Panc1 (cell line): ENCODE results near the gene IGF2R. TPM values are rescaled to one million over a fixed set of nuclear protein-coding genes. Genes with fewer than 3 reads are reported as not detected.

Source experiments
- ATAC-seq: fragments of 200-7000 bp; cut with Tn5 transposase; 2 replicates; pipeline ENCODE4 v1.9.1; 2020; ENCODE audit warnings: mild to moderate bottlenecking, moderate library complexity
- BruUV-seq: library from RNA; stranded (reverse); fragments of 400-500 nt; replicated peaks from 2 replicates; lab custom pipeline; 2021; lab: Mats Ljungman, UMichigan
- CTCF ChIA-PET: fragments of 300-600 bp; sonication (Branson Sonifier 250); formaldehyde crosslinking; loops from one replicate; lab custom pipeline; 2022; ENCODE audit warnings: antibody characterized with exemption; lab: Charles Lee
- POLR2A ChIA-PET: fragments of 300-600 bp; sonication (Branson Sonifier 250); formaldehyde crosslinking; loops from one replicate; lab custom pipeline; 2022; ENCODE audit warnings: antibody characterized with exemption; lab: Charles Lee
- DNase-seq: peaks from one replicate; pipeline ENCODE4 v3.0.0-alpha.2; 2010; ENCODE audit warnings: low read depth, low spot score
- H3K27ac ChIP-seq: 2 replicates; pipeline ENCODE4 v1.5.1; 2011; ENCODE audit warnings: mild to moderate bottlenecking, low read length, inconsistent platforms
- H3K27me3 ChIP-seq: fragments of 200-500 bp; sonication (Bioruptor generic); 2 replicates; pipeline ENCODE4 v1.6.0; 2014; ENCODE audit warnings: low read length, inconsistent platforms; ENCODE audit not compliant: control insufficient read depth, insufficient read depth
- H3K36me3 ChIP-seq: fragments of 200-500 bp; sonication (Bioruptor generic); 2 replicates; pipeline ENCODE4 v1.5.1; 2014; ENCODE audit warnings: inconsistent platforms, mild to moderate bottlenecking, low read length, moderate library complexity; ENCODE audit not compliant: control insufficient read depth, insufficient read depth
- H3K4me1 ChIP-seq: 2 replicates; pipeline ENCODE4 v1.5.1; 2011; ENCODE audit warnings: inconsistent platforms, mild to moderate bottlenecking, low read length, moderate library complexity; ENCODE audit not compliant: control insufficient read depth, insufficient read depth
- H3K4me3 ChIP-seq, 2 experiments: 2 replicates each; pipeline ENCODE4 v1.5.1; 2011 to 2012; ENCODE audit warnings: low read depth in 2 of 2, low read length in 2 of 2, mild to moderate bottlenecking in 2 of 2, inconsistent platforms in 1 of 2, moderate library complexity in 1 of 2
- H3K9me3 ChIP-seq: fragments of 200-500 bp; sonication (Bioruptor generic); 2 replicates; pipeline ENCODE4 v1.5.1; 2014; ENCODE audit warnings: low read depth, mild to moderate bottlenecking, inconsistent platforms, low read length, moderate library complexity; ENCODE audit not compliant: control insufficient read depth, insufficient read depth
- POLR2AphosphoS5 ChIP-seq: IDR thresholded peaks from 2 replicates; pipeline ENCODE4 v1.6.1; 2012; ENCODE audit warnings: mild to moderate bottlenecking, low read depth, low read length, moderate library complexity
- SIN3A ChIP-seq: IDR thresholded peaks from 2 replicates; pipeline ENCODE4 v1.6.1; 2012; ENCODE audit warnings: low read depth, mild to moderate bottlenecking, low read length, moderate library complexity, borderline replicate concordance; ENCODE audit not compliant: insufficient read depth
- TCF7L2 ChIP-seq: IDR thresholded peaks from 2 replicates; pipeline ENCODE4 v1.6.1; 2011; ENCODE audit warnings: mild to moderate bottlenecking, low read depth, low read length, inconsistent platforms
- in situ Hi-C: cut with HindIII; loops from 2 replicates; pipeline ENCODE4 v1.10.0; 2016; ENCODE audit warnings: low sequenced_read_pairs, low pct_unique_long_range_greater_than_20kb
- intact Hi-C: fragments of 100-400 bp; cut with micrococcal nuclease; formaldehyde crosslinking; loops from one replicate; pipeline ENCODE4 v1.10.0; 2022; ENCODE audit not compliant: unreplicated experiment
- total RNA-seq: library from RNA; stranded (reverse); gene quantifications from one replicate; pipeline ENCODE4 v1.2.1, GENCODE V29; 2021; ENCODE audit not compliant: unreplicated experiment
- TF ChIP-seq, protein P1 (sequence below), 2 experiments: IDR thresholded peaks; 2 replicates each; pipeline ENCODE4 v1.6.1; 2011 to 2012; ENCODE audit warnings: low read depth in 2 of 2, control low read depth in 1 of 2, low read length in 1 of 2, mild to moderate bottlenecking in 1 of 2, moderate library complexity in 1 of 2; ENCODE audit not compliant: insufficient read depth in 1 of 2
- TF ChIP-seq, protein P2 (sequence below): fragments of 450-650 bp; IDR thresholded peaks from 2 replicates; pipeline ENCODE4 v1.5.1; 2017; ENCODE audit warnings: mild to moderate bottlenecking

Gene IGF2R
- total RNA-seq, 1 experiment from 2014 or later: 163 TPM

DNA sequence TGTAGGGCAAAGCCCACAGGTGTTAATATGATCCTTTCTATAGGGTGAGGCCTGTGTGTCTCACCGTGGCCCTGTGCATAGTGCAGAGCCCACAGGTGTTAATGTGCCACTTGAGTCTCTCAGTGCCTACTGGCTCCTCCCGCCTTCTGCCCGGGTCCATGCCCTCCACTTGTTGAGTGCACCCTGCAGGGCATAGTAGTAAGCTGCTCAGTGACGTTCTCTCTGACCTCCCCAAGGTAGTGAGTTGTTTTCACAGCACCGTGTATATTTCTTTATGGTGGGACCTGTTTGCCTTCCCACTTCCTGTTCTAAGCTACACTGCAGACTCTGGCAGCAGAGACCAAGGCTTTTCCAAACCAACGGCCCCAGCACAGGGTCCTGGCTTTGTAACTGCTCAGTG lies 88.2 kb downstream of the IGF2R start:
- POLR2A ChIA-PET: no interaction called here
- CTCF ChIA-PET: no interaction called here
- H3K4me3 ChIP-seq: no peak overlapping the region
- H3K27ac ChIP-seq: no peak overlapping the region
- ATAC-seq: no peak; the same call in 1 of the 2 replicates
- no peaks in the 10 kb centered on the region for H3K27me3 ChIP-seq
- intact Hi-C loops (no loop called here), in situ Hi-C loops (no loop called here)
- peaks cover 18% of the 10 kb centered on the region for H3K36me3 ChIP-seq
- H3K4me1 ChIP-seq: no peaks in the 10 kb centered on the region
- TF ChIP-seq, protein P1, sequence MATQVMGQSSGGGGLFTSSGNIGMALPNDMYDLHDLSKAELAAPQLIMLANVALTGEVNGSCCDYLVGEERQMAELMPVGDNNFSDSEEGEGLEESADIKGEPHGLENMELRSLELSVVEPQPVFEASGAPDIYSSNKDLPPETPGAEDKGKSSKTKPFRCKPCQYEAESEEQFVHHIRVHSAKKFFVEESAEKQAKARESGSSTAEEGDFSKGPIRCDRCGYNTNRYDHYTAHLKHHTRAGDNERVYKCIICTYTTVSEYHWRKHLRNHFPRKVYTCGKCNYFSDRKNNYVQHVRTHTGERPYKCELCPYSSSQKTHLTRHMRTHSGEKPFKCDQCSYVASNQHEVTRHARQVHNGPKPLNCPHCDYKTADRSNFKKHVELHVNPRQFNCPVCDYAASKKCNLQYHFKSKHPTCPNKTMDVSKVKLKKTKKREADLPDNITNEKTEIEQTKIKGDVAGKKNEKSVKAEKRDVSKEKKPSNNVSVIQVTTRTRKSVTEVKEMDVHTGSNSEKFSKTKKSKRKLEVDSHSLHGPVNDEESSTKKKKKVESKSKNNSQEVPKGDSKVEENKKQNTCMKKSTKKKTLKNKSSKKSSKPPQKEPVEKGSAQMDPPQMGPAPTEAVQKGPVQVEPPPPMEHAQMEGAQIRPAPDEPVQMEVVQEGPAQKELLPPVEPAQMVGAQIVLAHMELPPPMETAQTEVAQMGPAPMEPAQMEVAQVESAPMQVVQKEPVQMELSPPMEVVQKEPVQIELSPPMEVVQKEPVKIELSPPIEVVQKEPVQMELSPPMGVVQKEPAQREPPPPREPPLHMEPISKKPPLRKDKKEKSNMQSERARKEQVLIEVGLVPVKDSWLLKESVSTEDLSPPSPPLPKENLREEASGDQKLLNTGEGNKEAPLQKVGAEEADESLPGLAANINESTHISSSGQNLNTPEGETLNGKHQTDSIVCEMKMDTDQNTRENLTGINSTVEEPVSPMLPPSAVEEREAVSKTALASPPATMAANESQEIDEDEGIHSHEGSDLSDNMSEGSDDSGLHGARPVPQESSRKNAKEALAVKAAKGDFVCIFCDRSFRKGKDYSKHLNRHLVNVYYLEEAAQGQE (IDR thresholded peaks at IDR 0.05; ENCODE audit: insufficient read depth in 1 of 2, low read depth in 2 of 2, low read length in 1 of 2): no peak
- BruUV-seq: no TSS peak
- DNase-seq: no peak
- H3K9me3 ChIP-seq: no peaks in the 10 kb centered on the region

DNA sequence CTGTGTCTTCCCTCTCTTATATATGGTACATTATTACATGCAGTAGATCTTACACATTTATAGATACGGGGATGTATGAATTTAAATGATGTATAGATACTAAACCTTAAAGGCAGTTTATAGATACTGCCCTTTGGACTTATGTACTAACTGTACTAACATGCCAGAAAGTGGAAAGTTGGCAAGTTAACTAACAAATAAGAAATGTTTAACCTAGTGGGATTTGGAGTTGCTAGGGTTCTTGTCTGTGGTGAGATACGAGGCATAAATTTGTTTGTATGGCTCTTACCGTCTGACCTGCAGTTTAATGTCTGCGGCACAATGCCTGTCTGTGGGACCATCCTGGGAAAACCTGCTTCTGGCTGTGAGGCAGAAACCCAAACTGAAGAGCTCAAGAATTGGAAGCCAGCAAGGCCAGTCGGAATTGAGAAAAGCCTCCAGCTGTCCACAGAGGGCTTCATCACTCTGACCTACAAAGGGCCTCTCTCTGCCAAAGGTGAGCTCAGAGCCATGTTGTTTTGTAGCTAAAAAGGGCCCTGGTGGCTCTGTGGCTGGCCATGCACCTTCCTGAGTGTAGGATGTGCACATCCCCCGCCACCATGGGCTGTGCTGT lies 89.8 kb downstream of the IGF2R start:
- in situ Hi-C loops: no loop called here
- no TSS peak for BruUV-seq
- peaks cover 18% of the 10 kb centered on the region for H3K36me3 ChIP-seq
- H3K4me1 ChIP-seq: no peaks in the 10 kb centered on the region
- ATAC-seq (no peak), DNase-seq (no peak)
- CTCF ChIA-PET: no interaction called here
- H3K27ac ChIP-seq: no peak overlapping the region
- no peaks in the 10 kb centered on the region for H3K9me3 ChIP-seq
- intact Hi-C loops: no loop called here
- no peaks in the 10 kb centered on the region for H3K27me3 ChIP-seq
- H3K4me3 ChIP-seq: no peak overlapping the region
- TF ChIP-seq SIN3A (no peak), TCF7L2 (no peak), POLR2AphosphoS5 (no peak)
- TF ChIP-seq, protein P1 (IDR thresholded peaks at IDR 0.05; ENCODE audit: insufficient read depth in 1 of 2, low read depth in 2 of 2, low read length in 1 of 2): no peak
- TF ChIP-seq, protein P2, sequence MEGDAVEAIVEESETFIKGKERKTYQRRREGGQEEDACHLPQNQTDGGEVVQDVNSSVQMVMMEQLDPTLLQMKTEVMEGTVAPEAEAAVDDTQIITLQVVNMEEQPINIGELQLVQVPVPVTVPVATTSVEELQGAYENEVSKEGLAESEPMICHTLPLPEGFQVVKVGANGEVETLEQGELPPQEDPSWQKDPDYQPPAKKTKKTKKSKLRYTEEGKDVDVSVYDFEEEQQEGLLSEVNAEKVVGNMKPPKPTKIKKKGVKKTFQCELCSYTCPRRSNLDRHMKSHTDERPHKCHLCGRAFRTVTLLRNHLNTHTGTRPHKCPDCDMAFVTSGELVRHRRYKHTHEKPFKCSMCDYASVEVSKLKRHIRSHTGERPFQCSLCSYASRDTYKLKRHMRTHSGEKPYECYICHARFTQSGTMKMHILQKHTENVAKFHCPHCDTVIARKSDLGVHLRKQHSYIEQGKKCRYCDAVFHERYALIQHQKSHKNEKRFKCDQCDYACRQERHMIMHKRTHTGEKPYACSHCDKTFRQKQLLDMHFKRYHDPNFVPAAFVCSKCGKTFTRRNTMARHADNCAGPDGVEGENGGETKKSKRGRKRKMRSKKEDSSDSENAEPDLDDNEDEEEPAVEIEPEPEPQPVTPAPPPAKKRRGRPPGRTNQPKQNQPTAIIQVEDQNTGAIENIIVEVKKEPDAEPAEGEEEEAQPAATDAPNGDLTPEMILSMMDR: no peak
- POLR2A ChIA-PET: no interaction called here
